ENCODE measurements around the gene AIP.

The AIP gene

DNA sequence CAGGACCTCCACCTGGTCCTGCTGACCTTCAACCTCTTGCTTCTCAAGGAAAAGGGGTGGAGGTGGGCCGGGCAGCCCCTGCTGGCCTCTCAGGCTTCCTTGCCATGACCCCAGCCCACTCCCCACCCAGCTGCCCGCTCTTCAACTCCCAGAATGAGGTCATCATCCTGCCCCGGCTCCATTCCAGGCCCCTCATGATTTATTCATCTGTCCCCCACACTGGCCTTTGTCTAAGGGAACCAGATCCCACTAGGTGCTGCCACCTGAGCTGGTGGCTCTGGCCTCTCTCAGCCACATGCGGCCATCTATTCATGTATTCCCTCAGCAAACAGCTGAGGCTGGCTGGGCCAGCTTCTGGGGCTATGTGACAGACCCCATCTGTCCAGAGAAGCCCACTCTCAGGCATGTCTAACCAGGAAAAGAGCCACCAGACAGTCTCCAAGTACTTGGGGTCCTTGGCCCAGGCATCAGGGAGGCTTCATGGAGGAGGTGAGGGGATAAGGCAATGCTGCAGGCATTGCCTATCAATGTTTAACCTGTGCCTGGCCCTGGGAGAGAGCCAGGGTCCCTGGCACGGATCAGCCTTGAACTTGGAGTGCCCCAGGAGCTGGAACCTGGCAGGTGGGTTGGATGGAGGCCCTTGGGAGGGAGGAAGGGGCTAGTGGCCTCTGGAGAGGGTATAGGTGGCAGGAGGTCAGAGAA is 42.6 kb downstream of the AIP start:
- TF ChIP-seq ZNF266 (tag by site-specific recombination; IDR thresholded peaks at IDR 0.05; ENCODE audit: low read depth) (no peak), ZNF610 (tag by site-specific recombination; IDR thresholded peaks at IDR 0.05; ENCODE audit: borderline replicate concordance) (no peak), ZXDB (tag by site-specific recombination; IDR thresholded peaks at IDR 0.05) (no peak), ZNF521 (tag by site-specific recombination; IDR thresholded peaks at IDR 0.05) (no peak), ZNF514 (tag by site-specific recombination; IDR thresholded peaks at IDR 0.05) (no peak), ZBTB7A (tag by site-specific recombination; IDR thresholded peaks at IDR 0.05; ENCODE audit: low read depth) (no peak), ZNF19 (tag by site-specific recombination; IDR thresholded peaks at IDR 0.05; ENCODE audit: low read depth) (no peak), ZNF571 (tag by site-specific recombination; IDR thresholded peaks at IDR 0.05) (no peak), GLIS2 (tag by site-specific recombination; IDR thresholded peaks at IDR 0.05) (no peak), ZNF768 (tag by site-specific recombination; IDR thresholded peaks at IDR 0.05) (no peak), ZNF274 (IDR thresholded peaks at IDR 0.05; ENCODE audit: low read length) (no peak), ZNF274 (tag by site-specific recombination; IDR thresholded peaks at IDR 0.05; ENCODE audit: borderline replicate concordance) (no peak), ZNF791 (tag by site-specific recombination; IDR thresholded peaks at IDR 0.05) (no peak), ZNF449 (tag by site-specific recombination; IDR thresholded peaks at IDR 0.05) (no peak), BCL6B (tag by site-specific recombination; IDR thresholded peaks at IDR 0.05) (no peak), ZNF184 (tag by site-specific recombination; IDR thresholded peaks at IDR 0.05) (no peak), ZNF280D (tag by site-specific recombination; IDR thresholded peaks at IDR 0.05) (no peak)
- TF ChIP-seq, protein P1, sequence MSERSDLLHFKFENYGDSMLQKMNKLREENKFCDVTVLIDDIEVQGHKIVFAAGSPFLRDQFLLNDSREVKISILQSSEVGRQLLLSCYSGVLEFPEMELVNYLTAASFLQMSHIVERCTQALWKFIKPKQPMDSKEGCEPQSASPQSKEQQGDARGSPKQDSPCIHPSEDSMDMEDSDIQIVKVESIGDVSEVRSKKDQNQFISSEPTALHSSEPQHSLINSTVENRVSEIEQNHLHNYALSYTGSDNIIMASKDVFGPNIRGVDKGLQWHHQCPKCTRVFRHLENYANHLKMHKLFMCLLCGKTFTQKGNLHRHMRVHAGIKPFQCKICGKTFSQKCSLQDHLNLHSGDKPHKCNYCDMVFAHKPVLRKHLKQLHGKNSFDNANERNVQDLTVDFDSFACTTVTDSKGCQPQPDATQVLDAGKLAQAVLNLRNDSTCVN (tag by site-specific recombination; optimal IDR thresholded peaks at IDR 0.05): no peak
- TF ChIP-seq, protein P2, sequence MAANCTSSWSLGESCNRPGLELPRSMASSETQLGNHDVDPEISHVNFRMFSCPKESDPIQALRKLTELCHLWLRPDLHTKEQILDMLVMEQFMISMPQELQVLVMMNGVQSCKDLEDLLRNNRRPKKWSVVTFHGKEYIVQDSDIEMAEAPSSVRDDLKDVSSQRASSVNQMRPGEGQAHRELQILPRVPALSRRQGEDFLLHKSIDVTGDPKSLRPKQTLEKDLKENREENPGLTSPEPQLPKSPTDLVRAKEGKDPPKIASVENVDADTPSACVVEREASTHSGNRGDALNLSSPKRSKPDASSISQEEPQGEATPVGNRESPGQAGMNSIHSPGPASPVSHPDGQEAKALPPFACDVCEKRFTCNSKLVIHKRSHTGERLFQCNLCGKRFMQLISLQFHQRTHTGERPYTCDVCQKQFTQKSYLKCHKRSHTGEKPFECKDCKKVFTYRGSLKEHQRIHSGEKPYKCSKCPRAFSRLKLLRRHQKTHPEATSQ (tag by site-specific recombination; IDR thresholded peaks at IDR 0.05): no peak
- TF ChIP-seq, protein P3, sequence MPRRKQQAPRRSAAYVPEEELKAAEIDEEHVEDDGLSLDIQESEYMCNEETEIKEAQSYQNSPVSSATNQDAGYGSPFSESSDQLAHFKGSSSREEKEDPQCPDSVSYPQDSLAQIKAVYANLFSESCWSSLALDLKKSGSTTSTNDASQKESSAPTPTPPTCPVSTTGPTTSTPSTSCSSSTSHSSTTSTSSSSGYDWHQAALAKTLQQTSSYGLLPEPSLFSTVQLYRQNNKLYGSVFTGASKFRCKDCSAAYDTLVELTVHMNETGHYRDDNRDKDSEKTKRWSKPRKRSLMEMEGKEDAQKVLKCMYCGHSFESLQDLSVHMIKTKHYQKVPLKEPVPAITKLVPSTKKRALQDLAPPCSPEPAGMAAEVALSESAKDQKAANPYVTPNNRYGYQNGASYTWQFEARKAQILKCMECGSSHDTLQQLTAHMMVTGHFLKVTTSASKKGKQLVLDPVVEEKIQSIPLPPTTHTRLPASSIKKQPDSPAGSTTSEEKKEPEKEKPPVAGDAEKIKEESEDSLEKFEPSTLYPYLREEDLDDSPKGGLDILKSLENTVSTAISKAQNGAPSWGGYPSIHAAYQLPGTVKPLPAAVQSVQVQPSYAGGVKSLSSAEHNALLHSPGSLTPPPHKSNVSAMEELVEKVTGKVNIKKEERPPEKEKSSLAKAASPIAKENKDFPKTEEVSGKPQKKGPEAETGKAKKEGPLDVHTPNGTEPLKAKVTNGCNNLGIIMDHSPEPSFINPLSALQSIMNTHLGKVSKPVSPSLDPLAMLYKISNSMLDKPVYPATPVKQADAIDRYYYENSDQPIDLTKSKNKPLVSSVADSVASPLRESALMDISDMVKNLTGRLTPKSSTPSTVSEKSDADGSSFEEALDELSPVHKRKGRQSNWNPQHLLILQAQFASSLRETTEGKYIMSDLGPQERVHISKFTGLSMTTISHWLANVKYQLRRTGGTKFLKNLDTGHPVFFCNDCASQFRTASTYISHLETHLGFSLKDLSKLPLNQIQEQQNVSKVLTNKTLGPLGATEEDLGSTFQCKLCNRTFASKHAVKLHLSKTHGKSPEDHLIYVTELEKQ (tag by site-specific recombination; IDR thresholded peaks at IDR 0.05; ENCODE audit: borderline replicate concordance): no peak
- TF ChIP-seq, protein P4, sequence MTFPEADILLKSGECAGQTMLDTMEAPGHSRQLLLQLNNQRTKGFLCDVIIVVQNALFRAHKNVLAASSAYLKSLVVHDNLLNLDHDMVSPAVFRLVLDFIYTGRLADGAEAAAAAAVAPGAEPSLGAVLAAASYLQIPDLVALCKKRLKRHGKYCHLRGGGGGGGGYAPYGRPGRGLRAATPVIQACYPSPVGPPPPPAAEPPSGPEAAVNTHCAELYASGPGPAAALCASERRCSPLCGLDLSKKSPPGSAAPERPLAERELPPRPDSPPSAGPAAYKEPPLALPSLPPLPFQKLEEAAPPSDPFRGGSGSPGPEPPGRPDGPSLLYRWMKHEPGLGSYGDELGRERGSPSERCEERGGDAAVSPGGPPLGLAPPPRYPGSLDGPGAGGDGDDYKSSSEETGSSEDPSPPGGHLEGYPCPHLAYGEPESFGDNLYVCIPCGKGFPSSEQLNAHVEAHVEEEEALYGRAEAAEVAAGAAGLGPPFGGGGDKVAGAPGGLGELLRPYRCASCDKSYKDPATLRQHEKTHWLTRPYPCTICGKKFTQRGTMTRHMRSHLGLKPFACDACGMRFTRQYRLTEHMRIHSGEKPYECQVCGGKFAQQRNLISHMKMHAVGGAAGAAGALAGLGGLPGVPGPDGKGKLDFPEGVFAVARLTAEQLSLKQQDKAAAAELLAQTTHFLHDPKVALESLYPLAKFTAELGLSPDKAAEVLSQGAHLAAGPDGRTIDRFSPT (tag by site-specific recombination; IDR thresholded peaks at IDR 0.05): no peak
- ChIA-PET CTCF (no interaction called here), POLR2A (no interaction called here)
- Histone ChIP-seq H3K36me3 (ENCODE audit: control insufficient read depth in 2 of 2, insufficient read depth in 1 of 2, low read length in 2 of 2) (no peaks in the 10 kb centered on the region), H3K4me3 (ENCODE audit: low read depth, low read length) (no peak overlapping the region), H3K9me3 (ENCODE audit: control insufficient read depth, insufficient read depth, low read depth, low read length) (no peaks in the 10 kb centered on the region), H3K27ac (ENCODE audit: extremely low read depth, low read depth, low read length) (no peak overlapping the region), H3K4me1 (ENCODE audit: control insufficient read depth, insufficient read depth, low read length) (no peaks in the 10 kb centered on the region)

Data from HEK293 (cell line).